Measurements from ENCODE around the gene SCAPER.
"Not testable (repeated sequence)": the region's sequence is repeated elsewhere in the genome, so short reads cannot be mapped to it uniquely, and the experiment has no call there.

SCAPER gene

DNA sequence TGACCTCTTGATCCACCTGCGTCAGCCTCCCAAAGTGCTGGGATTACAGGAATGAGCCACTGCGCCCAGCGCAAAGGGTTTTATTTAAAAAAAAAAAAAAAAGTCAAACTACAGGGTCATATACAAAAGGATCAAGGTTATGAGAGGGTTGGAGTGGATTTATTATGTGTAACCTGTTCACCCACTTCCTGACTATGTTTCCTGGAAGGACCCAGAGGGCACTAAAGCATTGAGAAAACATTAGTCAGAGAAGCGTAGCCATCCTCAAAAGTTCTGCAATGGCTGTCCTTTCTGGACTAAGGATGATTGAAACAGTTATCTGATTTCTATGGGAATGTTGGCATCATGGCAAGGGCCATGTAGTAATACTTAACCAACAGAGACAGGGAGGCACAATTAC is 7.3 kb upstream of the SCAPER start:
- DNase-seq, result no peak

GRCh38 chr15:76905855-76906254 is 715 bp upstream of the SCAPER start:
- DNase-seq, result no peak

DNA sequence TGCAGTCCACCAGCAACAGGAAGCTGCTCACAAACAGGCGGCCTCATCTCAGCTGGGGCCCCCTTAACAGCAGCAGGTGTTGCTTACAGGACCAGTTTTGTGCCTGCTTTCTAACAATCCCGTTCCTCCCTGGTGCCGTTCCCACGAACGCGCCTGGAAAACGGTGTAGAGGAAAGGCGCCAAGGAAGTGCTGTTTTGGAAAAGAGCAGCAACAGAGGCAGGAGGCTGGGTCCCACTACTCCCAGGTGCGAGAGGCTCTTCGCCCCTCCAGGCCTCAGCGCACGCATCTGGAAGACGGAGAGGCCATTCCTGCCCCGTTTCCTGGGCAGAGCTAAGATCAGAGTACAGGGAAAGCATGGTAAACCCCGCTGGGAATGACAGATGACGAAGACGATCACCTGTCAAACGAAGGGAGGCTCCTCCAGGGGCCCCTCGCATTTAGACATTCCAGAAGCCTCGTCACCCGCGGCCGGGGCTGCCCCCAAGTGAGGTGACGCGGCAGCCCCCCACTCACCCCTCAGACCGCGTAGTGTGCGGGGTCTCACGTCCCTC is 603 bp downstream of the SCAPER start:
- DNase-seq, result no peak

DNA sequence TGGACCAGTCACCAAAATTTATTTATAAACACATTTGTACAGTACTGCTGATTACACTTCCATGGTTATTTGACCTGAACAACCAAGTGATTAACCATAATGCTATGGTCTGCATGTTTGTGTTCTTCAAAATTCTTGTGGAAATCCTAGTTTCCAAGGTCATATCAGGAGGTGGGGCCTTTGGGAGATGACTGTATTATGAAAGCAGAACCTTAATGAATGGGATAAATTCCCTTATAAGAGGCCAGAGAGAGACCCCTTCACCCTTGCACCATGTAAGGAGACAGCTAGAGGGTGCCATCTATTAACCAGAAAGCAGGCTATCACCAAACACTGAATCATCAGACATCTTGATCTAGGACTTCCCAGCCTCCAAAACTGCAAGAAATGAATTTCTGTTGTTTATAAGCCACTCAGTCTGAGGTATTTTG is 1.9 kb downstream of the SCAPER start:
- DNase-seq, result peak; percentile 30 to 37

DNA sequence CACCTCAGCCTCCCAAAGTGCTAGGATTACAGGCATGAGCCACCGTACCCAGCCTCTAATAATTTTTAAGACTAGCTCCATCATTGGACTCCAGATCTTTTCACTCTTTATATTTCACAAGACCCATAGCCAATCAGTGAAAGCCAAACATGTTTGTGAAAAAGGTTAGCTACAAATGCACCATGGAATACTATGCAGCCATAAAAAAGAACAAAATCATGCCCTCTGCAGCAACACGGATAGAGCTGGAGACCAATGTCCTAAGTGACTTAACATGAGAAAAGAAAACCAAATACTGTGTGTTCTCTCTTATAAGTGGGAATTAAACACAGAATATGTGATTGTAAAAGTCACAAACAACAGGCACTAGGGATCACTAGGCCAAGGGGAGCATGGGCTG is 3.2 kb downstream of the SCAPER start:
- no peak for DNase-seq

DNA sequence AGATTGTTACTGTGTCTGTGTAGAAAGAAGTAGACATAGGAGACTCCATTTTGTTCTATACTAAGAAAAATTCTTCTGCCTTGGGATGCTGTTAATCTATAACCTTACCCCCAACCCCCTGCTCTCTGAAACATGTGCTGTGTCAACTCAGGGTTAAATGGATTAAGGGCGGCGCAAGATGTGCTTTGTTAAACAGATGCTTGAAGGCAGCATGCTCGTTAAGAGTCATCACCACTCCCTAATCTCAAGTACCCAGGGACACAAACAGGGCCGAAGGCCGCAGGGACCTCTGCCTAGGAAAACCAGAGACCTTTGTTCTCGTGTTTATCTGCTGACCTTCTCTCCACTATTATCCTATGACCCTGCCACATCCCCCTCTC is 5.2 kb downstream of the SCAPER start:
- DNase-seq, result not testable (repeated sequence)

DNA sequence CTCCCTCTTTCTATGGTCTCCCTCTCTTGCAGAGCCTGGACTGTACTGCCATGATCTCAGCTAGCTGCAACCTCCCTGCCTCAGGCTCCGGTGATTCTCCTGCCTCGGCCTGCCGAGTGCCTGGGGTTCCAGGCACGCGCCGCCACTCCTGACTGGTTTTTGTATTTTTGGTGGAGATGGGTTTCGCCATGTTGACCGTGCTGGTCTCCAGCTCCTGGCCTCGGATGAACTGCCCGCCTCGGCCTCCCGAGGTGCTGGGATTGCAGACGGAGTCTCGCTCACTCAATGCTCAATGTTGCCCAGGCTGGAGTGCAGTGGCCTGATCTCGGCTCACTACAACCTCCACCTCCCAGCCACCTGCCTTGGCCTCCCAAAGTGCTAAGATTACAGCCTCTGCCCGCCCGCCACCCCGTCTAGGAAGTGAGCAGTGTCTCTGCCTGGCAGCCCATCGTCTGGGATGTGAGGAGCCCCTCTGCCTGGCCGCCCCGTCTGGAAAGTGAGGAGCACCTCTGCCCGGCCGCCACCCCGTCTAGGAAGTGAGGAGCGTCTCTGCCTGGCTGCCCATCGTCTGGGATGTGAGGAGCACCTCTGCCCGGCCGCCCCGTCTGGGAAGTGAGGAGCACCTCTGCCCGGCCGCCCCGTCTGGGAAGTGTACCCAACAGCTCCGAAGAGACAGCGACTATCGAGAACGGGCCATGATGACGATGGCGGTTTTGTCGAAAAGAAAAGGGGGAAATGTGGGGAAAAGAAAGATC is 5.8 kb downstream of the SCAPER start:
- not testable (repeated sequence) for DNase-seq

DNA sequence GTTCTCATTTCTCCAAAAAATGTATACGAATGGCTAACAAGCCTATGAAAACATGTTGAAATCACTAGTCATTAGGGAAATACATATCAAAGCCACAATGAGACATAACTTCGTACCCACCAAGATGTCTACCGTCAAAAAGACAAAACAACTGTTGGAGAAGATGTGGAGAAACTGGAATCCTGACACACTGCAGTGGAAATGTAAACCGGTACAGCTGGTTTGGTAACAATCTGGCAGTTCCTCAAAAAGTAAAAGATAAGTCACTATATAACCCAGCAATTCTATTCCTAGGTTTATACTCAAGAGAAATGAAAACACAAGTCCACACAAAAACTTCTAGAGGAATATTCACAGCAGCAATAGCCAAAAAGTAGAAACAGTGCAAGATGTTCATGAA is 7.0 kb downstream of the SCAPER start:
- no peak for DNase-seq

DNA sequence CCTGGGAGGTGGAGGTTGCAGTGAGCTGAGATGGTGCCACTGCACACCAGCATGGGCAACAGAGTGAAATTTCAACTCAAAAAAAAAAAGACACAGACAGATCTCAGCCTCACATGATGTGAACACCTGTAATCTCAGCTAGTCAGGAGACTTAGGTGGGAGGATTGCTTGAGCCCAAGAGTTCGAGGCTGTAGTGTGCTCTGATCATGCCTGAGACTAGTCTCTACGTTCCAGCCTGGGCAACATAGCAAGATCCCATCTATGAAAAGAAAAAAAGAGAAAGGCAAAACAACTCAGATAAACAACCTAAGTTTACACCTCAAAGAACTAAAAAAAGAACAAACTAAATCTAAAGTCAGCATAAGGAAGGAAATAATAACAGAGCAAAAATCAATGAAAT is 11.0 kb downstream of the SCAPER start:
- no peak for DNase-seq

DNA sequence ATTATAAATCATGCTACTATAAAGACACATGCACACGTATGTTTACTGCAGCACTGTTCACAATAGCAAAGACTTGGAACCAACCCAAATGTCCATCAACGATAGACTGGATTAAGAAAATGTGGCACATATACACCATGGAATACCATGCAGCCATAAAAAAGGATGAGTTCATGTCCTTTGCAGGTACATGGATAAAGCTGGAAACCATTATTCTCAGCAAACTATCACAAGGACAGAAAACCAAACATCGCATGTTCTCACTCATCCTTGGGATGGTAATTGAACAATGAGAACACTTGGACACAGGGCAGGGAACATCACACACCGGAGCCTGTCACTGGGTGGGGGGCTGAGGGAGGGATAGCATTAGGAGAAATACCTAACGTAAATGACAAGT is 12.3 kb downstream of the SCAPER start:
- not testable (repeated sequence) for DNase-seq

- not testable (repeated sequence) for DNase-seq
Measured at GRCh38 chr15:76887280-76888141, 17.6 kb downstream of the SCAPER start.

DNA sequence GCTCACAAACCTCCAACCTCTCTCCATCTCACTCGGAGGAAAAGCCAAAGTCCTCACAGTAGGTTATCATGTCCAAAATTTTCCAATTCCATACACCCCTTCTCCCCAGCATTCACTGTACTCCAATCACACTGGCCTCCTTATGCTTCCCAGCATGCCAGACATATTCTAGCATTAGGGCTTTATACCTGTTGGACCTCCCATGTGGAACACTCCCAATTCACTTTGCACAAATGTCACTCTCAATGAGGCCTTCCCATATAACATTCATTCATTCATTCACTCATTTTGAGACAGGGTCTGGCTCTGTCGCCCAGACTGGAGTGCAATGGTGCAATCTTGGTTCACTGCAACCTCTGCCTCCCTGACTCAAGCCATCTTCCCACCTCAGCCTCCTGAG is 19.9 kb downstream of the SCAPER start:
- DNase-seq, result no peak

DNA sequence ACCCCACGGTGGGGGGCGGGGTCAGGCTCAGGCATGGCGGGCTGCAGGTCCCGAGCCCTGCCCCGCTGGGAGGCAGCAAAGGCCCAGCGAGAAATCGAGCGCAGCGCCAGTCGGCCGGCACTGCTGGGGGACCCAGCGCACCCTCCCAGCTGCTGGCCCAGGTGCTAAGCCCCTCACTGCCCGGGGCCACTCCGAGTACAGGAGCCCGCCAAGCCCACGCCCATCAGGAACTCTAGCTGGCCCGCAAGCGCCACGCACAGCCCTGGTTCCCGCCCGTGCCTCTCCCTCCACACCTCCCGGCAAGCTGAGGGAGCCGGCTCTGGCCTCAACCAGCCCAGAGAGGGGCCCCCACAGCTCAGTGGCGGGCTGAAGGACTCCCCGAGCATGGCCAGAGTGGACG is 29.2 kb downstream of the SCAPER start:
- no peak for DNase-seq

DNA sequence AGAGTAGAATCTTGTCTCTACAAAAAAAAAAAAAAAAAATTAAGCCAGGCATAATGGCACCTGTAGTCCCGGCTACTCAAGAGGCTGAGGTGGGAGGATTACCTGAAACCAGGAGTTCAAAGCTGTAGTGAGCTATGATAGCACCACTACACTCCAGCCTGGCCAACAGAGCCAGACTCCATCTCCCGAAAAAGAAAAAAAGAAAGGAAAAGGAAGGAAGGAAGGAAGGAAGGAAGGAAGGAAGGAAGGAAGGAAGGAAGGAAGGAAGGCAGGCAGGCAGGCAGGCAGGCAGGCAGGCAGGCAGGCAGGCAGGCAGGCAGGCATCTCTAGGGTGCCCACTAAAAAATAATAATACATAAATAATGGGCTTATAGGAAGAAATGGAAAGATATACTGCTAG is 32.1 kb downstream of the SCAPER start:
- DNase-seq, result not testable (repeated sequence)

- no peak for DNase-seq
Measured at GRCh38 chr15:76871930-76872329, 33.2 kb downstream of the SCAPER start.

DNA sequence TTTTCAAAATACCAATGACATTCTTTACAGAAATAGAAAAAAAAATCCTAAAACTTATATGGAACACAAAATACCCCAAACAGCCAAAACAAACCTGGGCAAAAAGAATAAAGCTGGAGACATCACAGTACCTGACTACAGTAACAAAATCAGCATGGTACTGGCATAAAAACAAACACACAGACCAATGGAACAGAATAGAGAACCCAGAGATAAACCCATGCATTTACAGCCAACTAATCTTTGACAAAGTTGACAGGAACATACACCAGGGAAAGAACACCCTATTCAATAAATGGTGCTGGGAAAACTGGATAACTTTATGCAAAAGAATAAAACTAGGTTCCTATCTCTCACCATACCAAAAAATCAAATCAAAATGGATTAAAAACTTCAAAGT is 36.4 kb downstream of the SCAPER start:
- DNase-seq, result no peak

GRCh38 chr15:76866716-76867321 is 38.3 kb downstream of the SCAPER start:
- DNase-seq, result peak; percentile 32 to 41

DNA sequence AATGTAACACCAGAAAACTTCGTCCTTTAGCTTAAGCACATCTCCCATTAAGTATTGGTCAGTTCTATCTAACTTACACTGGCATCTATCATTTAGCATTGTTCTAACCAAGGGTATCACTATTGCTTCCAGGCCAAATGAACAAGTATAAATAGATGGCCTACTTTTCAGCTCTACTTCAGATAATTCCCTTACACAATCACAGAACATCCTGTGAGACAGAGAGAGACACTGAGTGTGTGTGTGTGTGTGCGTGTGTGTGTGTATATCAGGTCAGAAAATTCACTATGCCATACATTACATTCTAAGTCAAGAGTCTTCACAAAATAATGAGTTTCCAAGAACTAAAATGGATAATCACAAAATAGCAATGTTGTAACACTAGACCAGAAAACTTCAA is 39.1 kb downstream of the SCAPER start:
- DNase-seq, result no peak

GRCh38 chr15:76865548-76865991 is 39.6 kb downstream of the SCAPER start:
- DNase-seq, result no peak

GRCh38 chr15:76864586-76864985 is 40.6 kb downstream of the SCAPER start:
- no peak for DNase-seq

DNA sequence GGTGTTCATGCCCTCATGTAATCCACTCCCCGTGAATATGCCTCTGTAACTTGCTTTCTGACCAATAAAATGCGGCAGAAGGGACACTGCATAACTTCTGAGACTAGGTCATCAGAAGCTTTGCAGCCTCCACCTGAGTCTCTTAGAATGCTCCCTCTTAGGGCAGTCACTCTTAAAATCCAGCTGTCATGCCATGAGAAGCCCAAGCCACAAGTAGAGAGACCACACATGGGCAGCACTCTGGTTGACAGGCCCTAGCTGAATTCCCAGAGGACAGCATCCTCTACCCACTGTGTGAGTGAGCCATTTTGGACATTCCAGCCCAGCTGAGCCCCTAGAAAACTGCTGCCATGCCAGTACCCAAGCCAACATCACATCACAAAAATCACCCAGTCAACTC is 41.4 kb downstream of the SCAPER start:
- no peak for DNase-seq

GRCh38 chr15:76863123-76863522 is 42.0 kb downstream of the SCAPER start:
- DNase-seq, result no peak

- DNase-seq, result no peak
Measured at GRCh38 chr15:76861815-76862397, 43.2 kb downstream of the SCAPER start.
